A204.1 (cell line): Measurements from ENCODE around the gene CTTN.

Experiments
- FAIRE-seq: peaks from 2 replicates; lab custom pipeline; 2012; peaks lifted over from hg19 to GRCh38; lab: Jason Lieb, UNC

CTTN gene

DNA sequence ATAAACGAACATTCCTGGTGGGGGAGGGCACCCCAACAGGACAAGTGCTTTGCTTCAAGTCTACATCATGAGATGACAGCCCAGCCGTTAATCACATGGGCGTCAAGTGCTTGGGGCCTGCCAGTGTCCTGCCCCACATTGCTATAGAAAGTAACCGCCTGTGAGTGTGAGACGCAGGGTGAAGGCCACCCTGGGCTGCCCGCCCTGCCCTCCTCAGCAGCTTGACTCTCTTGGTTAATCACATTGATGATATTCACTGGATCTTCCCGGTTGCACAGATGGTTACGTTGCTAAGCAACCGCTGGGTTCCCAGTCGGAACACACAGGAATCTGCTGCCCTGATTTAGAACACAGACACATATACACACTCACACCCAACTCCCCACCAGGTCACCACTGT, 79.3 kb downstream of the CTTN start:
- FAIRE-seq, result no peak

DNA sequence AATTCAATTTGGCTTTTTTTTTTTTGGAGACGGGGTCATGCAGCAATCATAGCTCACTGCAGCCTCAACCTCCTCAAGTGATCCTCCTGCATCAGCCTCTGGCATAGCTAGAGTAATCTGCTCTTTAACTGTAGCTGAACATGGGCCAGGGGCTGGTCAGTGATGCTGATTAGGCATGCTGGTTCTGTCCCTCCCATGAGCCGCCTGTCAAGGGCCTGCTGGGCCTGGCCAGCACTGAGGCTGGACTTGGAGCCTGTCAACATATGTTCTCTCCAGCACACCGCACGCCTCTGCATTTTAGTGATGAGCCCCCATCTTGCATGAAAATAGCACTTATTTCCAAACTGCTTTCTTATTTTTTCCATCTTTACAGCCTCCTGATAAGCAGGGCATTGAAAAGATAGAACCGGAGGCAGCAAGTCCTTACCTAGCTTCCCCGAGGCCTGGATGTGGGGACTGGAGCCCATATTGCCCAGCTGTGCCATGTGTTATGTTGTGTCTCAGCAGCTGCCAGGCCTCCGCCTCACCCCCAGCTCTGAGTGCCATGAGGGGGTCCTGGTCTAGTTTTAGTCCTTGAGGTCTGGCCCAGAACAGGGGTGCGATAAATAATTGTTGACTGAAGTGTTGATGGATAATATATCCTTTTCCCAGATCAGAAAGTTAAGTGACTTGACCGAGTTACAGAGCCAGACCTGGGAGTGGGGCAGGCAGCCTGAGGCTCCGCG, 80.0 kb downstream of the CTTN start:
- FAIRE-seq, result no peak

DNA sequence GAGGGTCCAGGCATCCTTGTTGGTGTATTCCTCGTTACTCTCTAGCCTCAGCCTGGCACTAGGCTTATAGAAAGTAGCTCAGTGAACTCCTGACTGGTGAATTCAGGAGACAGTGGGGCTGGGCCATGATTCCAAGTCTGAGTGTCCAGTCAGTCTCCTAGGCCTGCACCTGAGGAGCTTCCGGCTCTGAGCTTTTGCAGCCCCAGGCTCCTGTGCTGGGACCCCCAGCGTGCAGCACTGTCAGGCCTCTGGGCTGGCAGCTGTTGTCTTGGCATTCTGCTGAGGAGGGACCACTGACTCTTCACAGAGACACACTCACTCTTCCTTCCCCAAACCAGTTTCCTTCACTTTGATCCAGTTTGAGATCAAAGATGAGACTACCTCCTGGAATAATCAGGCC, 82.4 kb downstream of the CTTN start:
- no peak for FAIRE-seq

DNA sequence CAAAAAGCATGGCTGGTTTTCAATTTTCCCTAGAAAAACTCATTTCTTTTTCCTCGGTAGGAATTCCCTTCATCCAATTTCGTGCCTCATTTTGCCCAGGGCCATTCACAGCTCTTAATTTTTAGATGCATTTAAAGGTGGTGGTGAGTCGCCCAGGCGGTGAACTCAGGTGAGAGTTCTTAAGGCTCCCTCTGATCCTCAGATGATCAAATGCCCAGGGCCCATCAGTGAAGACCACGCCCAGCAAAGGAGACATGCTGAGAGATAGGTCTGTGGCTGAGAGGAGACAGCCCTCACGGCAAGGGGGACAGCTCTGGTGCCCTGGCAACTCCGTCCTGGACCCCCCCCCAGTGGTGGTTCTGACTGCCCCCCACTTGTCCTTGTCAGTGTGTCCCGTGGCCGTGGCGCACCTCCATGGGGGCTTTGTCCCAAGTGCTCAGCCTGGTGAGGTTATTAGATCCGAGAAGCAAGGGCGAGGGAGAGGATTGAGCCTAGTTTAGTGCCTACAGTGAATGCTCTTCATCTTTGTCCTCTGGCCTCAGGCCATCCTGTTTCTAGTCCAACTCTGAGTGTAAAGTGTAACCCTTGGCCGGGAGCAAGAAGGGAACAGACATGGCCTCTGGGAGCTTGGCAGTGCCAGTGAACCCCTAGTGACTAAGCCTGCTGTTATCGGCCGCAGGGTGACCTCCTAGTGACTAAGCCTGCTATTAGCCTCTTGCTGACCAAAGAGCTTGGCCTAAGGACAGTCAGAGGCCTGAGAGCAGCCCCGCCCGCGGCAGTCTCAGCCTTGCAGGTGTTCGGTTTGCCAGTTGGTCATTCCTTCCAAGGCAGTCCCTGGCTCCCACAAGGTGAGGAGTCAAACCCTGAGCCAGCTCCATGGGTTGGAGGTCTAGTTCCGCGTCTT, 83.5 kb downstream of the CTTN start:
- no peak for FAIRE-seq

DNA sequence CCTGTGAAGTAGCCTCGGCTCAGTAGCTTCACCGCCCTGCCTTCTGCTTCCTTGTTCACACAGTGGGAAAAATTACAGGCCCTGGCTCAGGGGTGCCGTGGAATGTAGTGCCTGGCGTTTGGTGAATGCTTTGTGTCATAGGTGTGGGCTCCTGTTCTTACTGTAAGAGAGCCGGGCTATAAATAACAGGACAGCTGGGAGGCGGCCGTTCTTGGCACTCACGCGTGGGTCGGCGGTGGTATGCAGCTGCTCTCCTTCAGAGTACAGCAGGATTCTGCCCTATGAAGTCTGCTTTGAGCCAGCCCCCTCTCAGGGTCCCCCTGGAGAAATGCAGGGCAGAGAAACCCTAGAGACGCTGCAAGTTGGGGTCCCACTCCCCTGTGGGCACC, 84.2 kb downstream of the CTTN start:
- FAIRE-seq, result no peak

DNA sequence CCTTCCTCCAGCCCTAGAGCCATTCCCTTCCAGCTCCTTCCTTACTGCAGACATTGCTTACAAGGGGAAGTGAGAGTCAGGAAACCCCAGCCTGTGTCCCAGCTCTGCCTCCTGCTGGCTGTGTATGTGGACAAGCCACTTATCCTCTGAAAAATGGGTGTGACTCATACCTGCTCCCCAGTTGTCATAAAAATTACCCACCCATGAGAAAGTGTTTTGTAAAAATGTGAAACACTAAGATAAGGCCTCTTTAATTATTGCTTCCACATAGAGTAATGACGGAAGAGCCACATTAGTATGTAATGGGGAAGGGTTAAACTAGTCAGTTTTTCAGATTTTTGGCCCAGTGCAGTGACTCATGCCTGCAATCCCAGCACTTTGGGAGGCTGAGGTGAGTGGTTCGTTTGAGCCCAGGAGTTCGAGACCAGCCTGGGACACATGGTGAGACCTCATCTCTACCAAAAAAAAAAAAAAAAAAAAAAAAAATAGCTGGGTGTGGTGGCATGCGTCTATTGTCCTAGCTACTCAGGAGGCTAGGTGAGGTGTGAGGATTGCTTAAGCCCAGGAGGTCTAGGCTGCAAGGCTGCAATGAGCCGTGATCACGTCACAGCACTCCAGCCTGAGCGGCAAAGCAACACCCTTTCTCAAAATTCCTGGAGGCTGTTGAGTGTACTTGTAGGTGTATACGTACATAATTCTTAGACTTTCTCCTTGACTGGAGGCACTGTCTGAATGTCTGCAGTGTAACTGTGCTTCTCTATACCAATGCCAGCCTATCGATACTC, 84.9 kb downstream of the CTTN start:
- FAIRE-seq, result no peak

DNA sequence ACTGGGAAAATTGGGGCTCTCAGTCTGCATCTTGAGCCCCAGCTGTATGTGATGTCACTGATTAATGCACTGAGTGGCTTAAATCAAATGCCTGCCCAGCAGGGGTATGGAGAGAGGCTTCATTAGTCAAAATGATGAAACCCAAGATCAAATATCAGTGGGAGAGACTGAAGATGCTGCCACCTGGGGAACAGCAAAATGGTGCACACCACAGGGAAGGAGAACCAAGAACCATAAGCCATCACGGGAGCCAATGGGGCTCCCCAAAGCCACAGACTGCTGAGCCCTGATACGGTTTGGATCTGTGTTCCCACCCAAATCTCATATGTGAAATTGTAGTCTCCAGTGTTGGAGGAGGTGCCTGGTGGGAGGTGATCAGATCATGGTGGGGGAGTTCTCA, 85.6 kb downstream of the CTTN start:
- FAIRE-seq, result no peak

DNA sequence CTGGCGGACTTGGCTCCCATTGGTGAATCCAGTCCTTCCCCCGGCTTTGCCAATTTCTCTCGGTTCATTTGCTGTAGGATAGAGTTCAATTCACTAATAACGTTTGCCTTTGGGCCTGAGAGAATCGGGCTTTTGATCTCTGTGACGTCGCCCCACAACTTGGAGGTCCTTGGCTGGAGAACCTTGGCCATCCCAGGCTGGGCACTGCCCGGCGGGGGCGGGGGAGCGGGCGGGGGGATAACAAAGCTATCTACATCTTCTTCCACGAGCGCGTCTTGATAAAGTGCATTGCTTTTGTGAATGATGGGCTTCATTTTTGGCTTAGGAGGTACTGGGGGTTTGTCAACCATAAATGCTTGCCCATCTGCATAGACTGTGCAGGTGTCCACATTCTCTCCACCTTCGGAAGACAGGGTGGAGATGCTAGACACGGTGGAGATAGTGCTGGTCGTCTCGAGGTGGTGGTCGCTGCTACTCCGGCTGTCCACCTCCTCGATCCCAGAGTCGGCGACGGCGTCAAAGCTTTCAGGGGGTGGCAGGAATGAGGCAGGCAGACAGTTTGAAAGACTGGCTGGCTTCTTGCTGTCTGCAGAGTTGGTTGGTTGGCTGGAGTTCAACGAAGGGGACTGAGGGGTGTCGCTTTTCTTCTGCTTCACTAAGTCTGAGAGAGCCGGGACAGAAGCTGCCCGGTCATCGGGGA, 87.1 kb downstream of the CTTN start:
- no peak for FAIRE-seq

DNA sequence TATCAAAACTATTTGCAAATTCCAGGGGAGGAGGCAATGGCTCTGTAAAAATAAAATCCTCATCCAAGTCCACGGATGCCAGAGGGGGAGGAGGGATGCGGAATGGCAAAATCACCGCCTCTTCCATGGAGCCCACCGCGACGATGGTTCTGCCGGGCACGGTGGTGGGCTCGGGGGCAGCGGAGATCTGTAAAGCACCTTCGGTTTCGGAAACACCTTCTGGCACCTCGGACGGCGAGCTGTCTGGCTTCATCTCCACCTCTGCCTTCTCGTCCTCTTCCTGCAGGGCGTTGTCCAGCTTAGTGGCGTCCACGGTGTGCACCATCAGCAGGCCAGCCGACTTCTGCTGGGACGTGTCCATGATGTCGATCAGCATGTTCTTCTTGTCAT, 87.7 kb downstream of the CTTN start:
- no peak for FAIRE-seq
